Measurements from ENCODE around the gene PAWR.
"Not testable (repeated sequence)": the region's sequence is repeated elsewhere in the genome, so short reads cannot be mapped to it uniquely, and the experiment has no call there.

Gene PAWR

DNA sequence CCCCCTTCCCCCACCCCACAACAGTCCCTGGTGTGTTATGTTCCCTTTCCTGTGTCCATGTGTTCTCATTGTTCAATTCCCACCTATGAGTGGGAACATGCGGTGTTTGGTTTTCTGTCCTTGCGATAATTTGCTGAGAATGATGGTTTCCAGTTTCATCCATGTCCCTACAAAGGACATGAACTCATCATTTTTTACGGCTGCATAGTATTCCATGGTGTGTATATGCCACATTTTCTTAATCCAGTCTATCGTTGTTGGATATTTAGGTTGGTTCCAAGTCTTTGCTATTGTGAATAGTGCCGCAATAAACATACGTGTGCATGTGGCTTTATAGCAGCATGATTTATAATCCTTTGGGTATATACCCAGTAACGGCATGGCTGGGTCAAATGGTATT lies 64.0 kb downstream of the PAWR start:
- not testable (repeated sequence) for H4K91ac ChIP-seq (ENCODE audit: low read depth, low read length, poor library complexity); H3K4ac ChIP-seq (ENCODE audit: low read length); H2BK15ac ChIP-seq (ENCODE audit: low read length); DNase-seq (ENCODE audit: low spot score); H2BK12ac ChIP-seq (ENCODE audit: low read length); H3K4me1 ChIP-seq (ENCODE audit: control insufficient read depth in 2 of 2, insufficient read depth in 1 of 2, low read depth in 1 of 2, low read length in 2 of 2); H3K23ac ChIP-seq (ENCODE audit: low read depth, low read length, poor library complexity); H2BK5ac ChIP-seq (ENCODE audit: low read length); H3K9ac ChIP-seq (ENCODE audit: low read depth, low read length, poor library complexity); H3K36me3 ChIP-seq (replicated peaks in 1 of 2; ENCODE audit: control insufficient read depth in 2 of 2, insufficient read depth in 2 of 2, low read length in 2 of 2); H3K18ac ChIP-seq (ENCODE audit: low read length); H3K4me3 ChIP-seq (ENCODE audit: low read length in 2 of 2); H3K9me3 ChIP-seq (replicated peaks in 1 of 2; ENCODE audit: control insufficient read depth in 2 of 2, insufficient read depth in 1 of 2, low read depth in 1 of 2, low read length in 2 of 2); H3K4me2 ChIP-seq (ENCODE audit: insufficient read depth, low read length, poor library complexity, severe bottlenecking); H3K79me1 ChIP-seq (ENCODE audit: low read depth, low read length); H4K8ac ChIP-seq (ENCODE audit: low read depth, low read length); H2AK5ac ChIP-seq (ENCODE audit: low read depth, low read length); H3K27ac ChIP-seq (replicated peaks; ENCODE audit: low read length); H2BK120ac ChIP-seq (ENCODE audit: low read depth, low read length); H3K14ac ChIP-seq (ENCODE audit: low read length); H2AFZ ChIP-seq (ENCODE audit: low read length); H3K27me3 ChIP-seq (ENCODE audit: control insufficient read depth in 3 of 3, insufficient read depth in 3 of 3, low read depth in 1 of 3, low read length in 3 of 3)
- whole genome bisulfite sequencing, 2 donors (ENCODE audit: extremely low coverage in 2 of 2, insufficient read length in 2 of 2, insufficient replicate concordance in 1 of 2): no CpG with 5 or more reads among the region's 7 CpGs

DNA sequence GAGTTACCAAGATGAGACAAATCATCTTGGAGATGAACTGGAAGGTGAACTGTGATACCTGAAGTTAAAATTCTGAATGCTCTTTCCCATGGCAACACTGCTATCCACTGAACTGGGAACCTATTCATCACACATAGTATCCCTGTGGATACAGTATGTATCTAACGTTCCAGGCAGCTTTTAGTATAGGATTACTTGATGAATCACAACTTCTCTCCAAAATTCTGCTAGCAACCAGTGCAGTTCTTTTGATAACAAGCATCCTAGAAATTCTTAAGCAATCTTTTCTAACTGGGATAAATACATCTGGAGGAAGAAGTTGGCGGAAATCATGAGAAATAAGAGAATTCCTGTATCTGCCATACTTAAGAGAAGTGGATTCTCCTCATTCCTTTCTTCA lies 66.4 kb downstream of the PAWR start:
- H3K18ac ChIP-seq (ENCODE audit: low read length): no peak overlapping the region
- peaks cover 7 to 19% of the 10 kb centered on the region in 2 donors for H3K36me3 ChIP-seq (replicated peaks in 1 of 2; ENCODE audit: control insufficient read depth in 2 of 2, insufficient read depth in 2 of 2, low read length in 2 of 2)
- DNase-seq (ENCODE audit: low spot score): no peak
- H2AK5ac ChIP-seq (ENCODE audit: low read depth, low read length): no peak overlapping the region
- no CpG with 5 or more reads among the region's 2 CpGs for WGBS, 2 donors (ENCODE audit: extremely low coverage in 2 of 2, insufficient read length in 2 of 2, insufficient replicate concordance in 1 of 2)
- H3K4me3 ChIP-seq (ENCODE audit: low read length in 2 of 2): no peak overlapping the region
- no peak overlapping the region for H2AFZ ChIP-seq (ENCODE audit: low read length)
- no peak overlapping the region for H3K14ac ChIP-seq (ENCODE audit: low read length)
- no peak overlapping the region for H2BK120ac ChIP-seq (ENCODE audit: low read depth, low read length)
- no peaks in the 10 kb centered on the region for H3K4me1 ChIP-seq (ENCODE audit: control insufficient read depth in 2 of 2, insufficient read depth in 1 of 2, low read depth in 1 of 2, low read length in 2 of 2)
- H4K8ac ChIP-seq (ENCODE audit: low read depth, low read length): no peak overlapping the region
- H2BK12ac ChIP-seq (ENCODE audit: low read length): no peak overlapping the region
- H3K9me3 ChIP-seq (replicated peaks in 1 of 2; ENCODE audit: control insufficient read depth in 2 of 2, insufficient read depth in 1 of 2, low read depth in 1 of 2, low read length in 2 of 2): no peaks in the 10 kb centered on the region
- no peak overlapping the region for H3K4ac ChIP-seq (ENCODE audit: low read length)
- no peak overlapping the region for H3K9ac ChIP-seq (ENCODE audit: low read depth, low read length, poor library complexity)
- no peaks in the 10 kb centered on the region for H3K27me3 ChIP-seq (ENCODE audit: control insufficient read depth in 3 of 3, insufficient read depth in 3 of 3, low read depth in 1 of 3, low read length in 3 of 3)
- H2BK5ac ChIP-seq (ENCODE audit: low read length): no peak overlapping the region
- H4K91ac ChIP-seq (ENCODE audit: low read depth, low read length, poor library complexity): no peak overlapping the region
- H3K4me2 ChIP-seq (ENCODE audit: insufficient read depth, low read length, poor library complexity, severe bottlenecking): no peak overlapping the region
- H3K27ac ChIP-seq (replicated peaks; ENCODE audit: low read length): no peak overlapping the region
- no peak overlapping the region for H3K23ac ChIP-seq (ENCODE audit: low read depth, low read length, poor library complexity)
- no peak overlapping the region for H2BK15ac ChIP-seq (ENCODE audit: low read length)
- no peaks in the 10 kb centered on the region for H3K79me1 ChIP-seq (ENCODE audit: low read depth, low read length)

DNA sequence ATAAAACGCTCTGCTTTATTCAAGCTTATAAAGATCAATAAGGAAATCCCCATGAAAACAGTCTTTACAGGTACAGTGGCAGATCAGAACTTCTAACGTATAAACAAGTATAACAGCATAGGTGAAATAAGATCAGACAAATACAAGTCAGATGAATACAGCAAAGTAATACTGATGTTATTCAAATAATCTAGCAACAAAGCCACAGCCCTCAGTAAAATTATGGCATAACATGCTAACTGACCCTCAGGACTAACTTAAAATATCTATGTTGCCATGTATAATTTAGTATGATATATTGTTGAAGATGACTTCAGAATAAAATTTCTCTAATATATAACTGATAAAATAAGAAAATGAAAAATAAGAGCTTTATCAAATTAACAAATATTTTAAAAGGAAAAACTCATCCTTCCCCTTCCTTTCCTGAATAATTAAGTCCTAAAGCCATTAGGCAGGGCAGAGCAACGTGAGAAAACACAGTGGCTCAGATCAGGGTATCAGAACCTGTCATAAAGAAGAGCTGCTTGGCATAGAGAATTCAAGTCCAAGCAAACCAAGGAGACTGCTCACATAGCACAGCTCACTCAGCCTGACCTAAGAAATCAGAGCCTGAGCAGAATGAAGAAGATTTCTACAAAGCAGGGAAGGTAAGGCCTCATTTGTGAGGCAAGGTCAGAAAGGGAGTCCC lies 70.7 kb downstream of the PAWR start:
- no peaks in the 10 kb centered on the region for H3K4me1 ChIP-seq (ENCODE audit: control insufficient read depth in 2 of 2, insufficient read depth in 1 of 2, low read depth in 1 of 2, low read length in 2 of 2)
- no peak for DNase-seq (ENCODE audit: low spot score)

DNA sequence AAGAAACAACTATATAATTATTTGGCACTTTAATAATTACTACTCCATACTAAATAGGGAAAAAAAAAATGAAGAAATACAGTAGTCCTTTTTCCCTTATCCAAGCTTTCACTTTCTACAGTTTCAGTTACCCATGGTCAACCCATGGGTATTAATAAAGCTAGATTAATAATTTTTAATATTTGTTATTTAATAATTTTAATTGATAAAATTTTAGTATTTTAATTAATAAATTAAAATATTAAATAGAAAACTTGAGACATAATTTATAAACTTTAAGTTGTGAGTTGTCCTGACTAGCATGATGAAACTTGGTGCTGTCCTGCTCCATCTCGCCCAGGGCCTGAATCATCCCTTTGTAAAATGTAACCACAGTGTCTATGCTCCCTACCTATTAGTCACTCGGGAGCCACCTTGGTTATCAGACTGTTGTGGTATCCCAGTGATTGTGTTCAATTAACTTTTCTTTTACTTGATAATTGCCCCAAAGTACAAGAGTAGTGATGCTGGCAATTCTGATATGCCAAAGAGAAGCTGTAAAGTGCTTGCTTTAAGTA lies 71.8 kb downstream of the PAWR start:
- H2BK120ac ChIP-seq (ENCODE audit: low read depth, low read length): no peak overlapping the region
- no peak overlapping the region for H4K8ac ChIP-seq (ENCODE audit: low read depth, low read length)
- no peak for DNase-seq (ENCODE audit: low spot score)
- H3K9me3 ChIP-seq (replicated peaks in 1 of 2; ENCODE audit: control insufficient read depth in 2 of 2, insufficient read depth in 1 of 2, low read depth in 1 of 2, low read length in 2 of 2): no peaks in the 10 kb centered on the region
- no peak overlapping the region for H2BK5ac ChIP-seq (ENCODE audit: low read length)
- no peak overlapping the region for H4K91ac ChIP-seq (ENCODE audit: low read depth, low read length, poor library complexity)
- no peak overlapping the region for H2BK12ac ChIP-seq (ENCODE audit: low read length)
- H3K4ac ChIP-seq (ENCODE audit: low read length): no peak overlapping the region
- H3K27me3 ChIP-seq (ENCODE audit: control insufficient read depth in 3 of 3, insufficient read depth in 3 of 3, low read depth in 1 of 3, low read length in 3 of 3): no peaks in the 10 kb centered on the region
- no peak overlapping the region for H3K18ac ChIP-seq (ENCODE audit: low read length)
- H2AK5ac ChIP-seq (ENCODE audit: low read depth, low read length): no peak overlapping the region
- H3K27ac ChIP-seq (replicated peaks; ENCODE audit: low read length): no peak overlapping the region
- H3K79me1 ChIP-seq (ENCODE audit: low read depth, low read length): no peaks in the 10 kb centered on the region
- WGBS, 2 donors (ENCODE audit: extremely low coverage in 2 of 2, insufficient read length in 2 of 2, insufficient replicate concordance in 1 of 2): no CpG with 5 or more reads among the region's 2 CpGs
- H3K4me3 ChIP-seq (ENCODE audit: low read length in 2 of 2): no peak overlapping the region
- H3K9ac ChIP-seq (ENCODE audit: low read depth, low read length, poor library complexity): no peak overlapping the region
- H3K4me2 ChIP-seq (ENCODE audit: insufficient read depth, low read length, poor library complexity, severe bottlenecking): no peak overlapping the region
- H3K4me1 ChIP-seq (ENCODE audit: control insufficient read depth in 2 of 2, insufficient read depth in 1 of 2, low read depth in 1 of 2, low read length in 2 of 2): no peaks in the 10 kb centered on the region
- no peak overlapping the region for H2BK15ac ChIP-seq (ENCODE audit: low read length)
- no peak overlapping the region for H2AFZ ChIP-seq (ENCODE audit: low read length)
- H3K36me3 ChIP-seq (replicated peaks in 1 of 2; ENCODE audit: control insufficient read depth in 2 of 2, insufficient read depth in 2 of 2, low read length in 2 of 2): peaks cover 10 to 40% of the 10 kb centered on the region in 2 donors
- no peak overlapping the region for H3K23ac ChIP-seq (ENCODE audit: low read depth, low read length, poor library complexity)
- H3K14ac ChIP-seq (ENCODE audit: low read length): no peak overlapping the region

More for the DNA sequence above, 70.7 kb downstream of the PAWR start:
- H2BK120ac ChIP-seq (ENCODE audit: low read depth, low read length): no peak overlapping the region
- no peak overlapping the region for H2BK12ac ChIP-seq (ENCODE audit: low read length)
- H3K23ac ChIP-seq (ENCODE audit: low read depth, low read length, poor library complexity): no peak overlapping the region
- no peak overlapping the region for H3K18ac ChIP-seq (ENCODE audit: low read length)
- H3K27me3 ChIP-seq (ENCODE audit: control insufficient read depth in 3 of 3, insufficient read depth in 3 of 3, low read depth in 1 of 3, low read length in 3 of 3): no peaks in the 10 kb centered on the region
- no peak overlapping the region for H3K4me2 ChIP-seq (ENCODE audit: insufficient read depth, low read length, poor library complexity, severe bottlenecking)
- no peak overlapping the region for H2BK5ac ChIP-seq (ENCODE audit: low read length)
- H2BK15ac ChIP-seq (ENCODE audit: low read length): no peak overlapping the region
- no CpG with 5 or more reads among the region's 3 CpGs for WGBS, 2 donors (ENCODE audit: extremely low coverage in 2 of 2, insufficient read length in 2 of 2, insufficient replicate concordance in 1 of 2)
- no peak overlapping the region for H4K91ac ChIP-seq (ENCODE audit: low read depth, low read length, poor library complexity)
- no peak overlapping the region for H3K4ac ChIP-seq (ENCODE audit: low read length)
- no peak overlapping the region for H2AFZ ChIP-seq (ENCODE audit: low read length)
- no peak overlapping the region for H3K9ac ChIP-seq (ENCODE audit: low read depth, low read length, poor library complexity)
- H3K79me1 ChIP-seq (ENCODE audit: low read depth, low read length): no peaks in the 10 kb centered on the region
- H3K27ac ChIP-seq (replicated peaks; ENCODE audit: low read length): no peak overlapping the region
- no peak overlapping the region for H4K8ac ChIP-seq (ENCODE audit: low read depth, low read length)
- peaks cover 10 to 40% of the 10 kb centered on the region in 2 donors for H3K36me3 ChIP-seq (replicated peaks in 1 of 2; ENCODE audit: control insufficient read depth in 2 of 2, insufficient read depth in 2 of 2, low read length in 2 of 2)
- no peak overlapping the region for H2AK5ac ChIP-seq (ENCODE audit: low read depth, low read length)
- no peak overlapping the region for H3K14ac ChIP-seq (ENCODE audit: low read length)
- no peaks in the 10 kb centered on the region for H3K9me3 ChIP-seq (replicated peaks in 1 of 2; ENCODE audit: control insufficient read depth in 2 of 2, insufficient read depth in 1 of 2, low read depth in 1 of 2, low read length in 2 of 2)
- H3K4me3 ChIP-seq (ENCODE audit: low read length in 2 of 2): no peak overlapping the region
